ENCODE data around the gene ATP11A.

DNA sequence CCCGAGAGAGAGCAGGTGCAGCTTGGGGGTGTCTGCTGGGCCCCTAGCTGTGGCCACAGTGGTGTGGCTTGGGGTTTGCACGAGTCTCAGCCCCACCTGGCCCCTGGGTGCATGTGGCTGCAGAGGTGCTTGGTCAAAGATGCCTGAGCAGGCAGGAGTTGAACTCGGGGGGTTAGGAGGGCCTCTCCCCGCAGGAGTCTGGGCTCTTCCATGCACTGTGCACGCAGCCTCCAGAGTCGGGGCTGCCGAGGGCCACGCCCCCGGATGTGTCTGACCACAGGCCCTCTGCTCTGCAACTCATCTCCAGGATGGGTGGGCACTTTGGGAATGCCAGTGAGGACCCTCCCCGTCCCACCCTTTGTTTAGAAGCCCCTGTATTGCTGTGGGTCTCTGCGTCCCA is 187.7 kb downstream of the ATP11A start:
- TF ChIP-seq GATA3 (IDR thresholded peaks at IDR 0.05; ENCODE audit: low read depth, low read length), result no peak
- TF ChIP-seq GATA2 (IDR thresholded peaks at IDR 0.05; ENCODE audit: low read depth, low read length), result no peak
